Heart left ventricle (tissue), 13 donors: Measurements from ENCODE around the gene TRIM77.
"Not testable (repeated sequence)": the region's sequence is repeated elsewhere in the genome, so short reads cannot be mapped to it uniquely, and the experiment has no call there.

Source experiments
- CTCF ChIP-seq, 12 donors: fragments of 200-600 bp; sonication (generic) in 4 of 12; IDR thresholded peaks; one replicate each; pipeline versions ENCODE4 v1.5.0 to v1.8.0; 2018 to 2022; ENCODE audit warnings: antibody characterized with exemption in 12 of 12, mild to moderate bottlenecking in 5 of 12
- POLR2A ChIP-seq, 2 donors: fragments of 450-650 bp; IDR thresholded peaks; one replicate each; pipeline ENCODE4 v1.6.1; 2017; ENCODE audit warnings: antibody characterized with exemption in 2 of 2, mild to moderate bottlenecking in 2 of 2, moderate library complexity in 2 of 2
- donor health status: ischemic (EF 13 %, LVEDD 7.1; RV severe dilation, severe dysfunction).
- donor health status: DM: no; HTN: yes; CAD: no.
- donor health status: DM: no; HTN: no; CAD: no.
- donor health status: ischemic (EF 25% LVEDD 6.9; RV normal size, moderate dysfunction).
- donor health status: ischemic (EF 25% LVEDD 5.7; RV mildly dilated, moderate dysfunction).
- donor health status: ischemic (EF 35%, LVEDD 5.7; RV mildly dilated, moderate dysfunction).
- donor health status: nonischemic (EF 11% LVEDD 7.7; RV severe dilation, severe dysfunction).
- donor health status: DM: yes; HTN: yes; CAD: no.
- donor health status: PGD.
- donor health status: ischemic (EF 29% LVEDD 5.4; RV normal size, mild dysfunction).
- donor health status: nonischemic (EF 23%, LVEDD 6.1; RV moderate dilation, normal function).

GRCh38 chr11:89673380-89673779 is 36.7 kb upstream of the TRIM77 start:
- TF ChIP-seq POLR2A, CTCF (IDR thresholded peaks at IDR 0.05): not testable (repeated sequence)
